Measurements from ENCODE around the gene AUTS2. TPM values are rescaled to one million over a fixed set of nuclear protein-coding genes. Genes with fewer than 3 reads are reported as not detected.

The AUTS2 gene
- total RNA-seq, 1 experiment from 2014 or later: 50.0 TPM

DNA sequence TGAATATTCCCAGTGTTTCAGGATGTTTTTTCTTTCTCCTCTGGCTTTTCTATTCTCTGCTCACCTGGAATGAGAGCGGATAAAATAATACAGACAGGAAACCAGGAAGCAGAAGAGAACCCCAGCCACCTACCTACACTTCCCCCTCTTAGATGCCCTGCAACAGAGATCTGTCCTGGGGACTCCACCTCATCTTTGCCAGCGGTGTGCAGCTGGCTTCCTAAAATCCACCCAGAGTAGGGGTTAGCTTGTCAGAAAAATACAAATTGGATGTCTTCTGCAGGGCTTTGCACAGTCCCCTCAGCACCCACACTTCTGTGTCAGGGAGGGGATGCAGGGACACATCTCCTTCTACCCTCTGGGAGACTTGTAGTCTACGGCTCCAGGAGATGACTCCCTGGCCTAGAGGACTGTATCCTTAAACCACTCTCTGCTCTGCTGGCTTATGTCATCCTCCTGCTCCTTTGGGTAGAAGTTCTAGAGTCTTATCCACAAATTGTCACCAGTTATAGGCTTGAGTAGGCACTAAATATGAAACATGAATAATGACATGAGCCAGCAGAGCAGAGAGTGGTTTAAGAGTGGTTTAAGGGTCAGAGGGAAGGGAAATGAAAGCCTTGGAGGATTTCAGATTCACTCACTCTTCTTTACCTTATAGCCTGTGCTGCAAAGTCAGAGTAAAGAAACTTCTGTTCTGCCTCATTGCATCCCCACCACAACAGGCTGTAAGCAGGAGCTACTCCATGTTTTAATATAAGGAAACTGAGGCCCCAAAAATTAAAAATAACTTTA is 749.4 kb downstream of the AUTS2 start:
- no peak overlapping the region for H3K4me3 Mint-ChIP-seq
- H3K27ac Mint-ChIP-seq: no peak overlapping the region
- ChIA-PET POLR2A (no interaction called here), CTCF (no interaction called here)
- ATAC-seq (no peak), DNase-seq (ENCODE audit: low spot score) (no peak)
- H3K4me1 Mint-ChIP-seq: no peaks in the 10 kb centered on the region
- H3K36me3 Mint-ChIP-seq: no peaks in the 10 kb centered on the region
- H3K27me3 Mint-ChIP-seq (ENCODE audit: low read depth): no peaks in the 10 kb centered on the region
- no peaks in the 10 kb centered on the region for H3K9me3 Mint-ChIP-seq
- TF ChIP-seq, protein P1, sequence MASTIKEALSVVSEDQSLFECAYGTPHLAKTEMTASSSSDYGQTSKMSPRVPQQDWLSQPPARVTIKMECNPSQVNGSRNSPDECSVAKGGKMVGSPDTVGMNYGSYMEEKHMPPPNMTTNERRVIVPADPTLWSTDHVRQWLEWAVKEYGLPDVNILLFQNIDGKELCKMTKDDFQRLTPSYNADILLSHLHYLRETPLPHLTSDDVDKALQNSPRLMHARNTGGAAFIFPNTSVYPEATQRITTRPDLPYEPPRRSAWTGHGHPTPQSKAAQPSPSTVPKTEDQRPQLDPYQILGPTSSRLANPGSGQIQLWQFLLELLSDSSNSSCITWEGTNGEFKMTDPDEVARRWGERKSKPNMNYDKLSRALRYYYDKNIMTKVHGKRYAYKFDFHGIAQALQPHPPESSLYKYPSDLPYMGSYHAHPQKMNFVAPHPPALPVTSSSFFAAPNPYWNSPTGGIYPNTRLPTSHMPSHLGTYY (CRISPR knock-in tag; IDR thresholded peaks at IDR 0.05): no peak

DNA sequence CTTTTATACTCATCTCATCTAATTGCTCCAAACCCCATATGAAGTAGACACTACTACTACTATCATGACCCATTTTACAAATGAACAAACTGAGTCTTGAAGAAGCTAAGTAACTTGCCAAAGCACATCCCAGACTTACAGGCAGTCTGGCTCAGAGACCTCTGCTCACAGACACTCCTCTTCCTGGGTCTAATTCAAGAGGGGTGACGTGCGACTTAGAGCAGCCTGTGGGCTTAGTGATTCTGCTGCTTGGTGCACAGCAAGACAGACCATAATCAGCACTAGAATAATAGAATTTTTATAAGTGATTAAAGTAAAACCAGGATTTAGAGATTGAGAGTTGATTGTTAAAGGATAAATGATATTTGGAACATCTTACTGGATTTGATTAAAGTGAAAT is 750.8 kb downstream of the AUTS2 start:
- Mint-ChIP-seq H3K4me1 (no peaks in the 10 kb centered on the region), H3K36me3 (no peaks in the 10 kb centered on the region), H3K9me3 (no peaks in the 10 kb centered on the region), H3K27me3 (ENCODE audit: low read depth) (no peaks in the 10 kb centered on the region), H3K27ac (no peak overlapping the region), H3K4me3 (no peak overlapping the region)
- no peak for DNase-seq (ENCODE audit: low spot score)
- CTCF ChIA-PET: no interaction called here
- TF ChIP-seq FOXK1 (CRISPR knock-in tag; IDR thresholded peaks at IDR 0.05) (no peak), FOXP1 (CRISPR knock-in tag; IDR thresholded peaks at IDR 0.05; ENCODE audit: borderline replicate concordance) (no peak), HMGA2 (CRISPR knock-in tag; IDR thresholded peaks at IDR 0.05) (no peak)
- POLR2A ChIA-PET: no interaction called here
- no peak for ATAC-seq

DNA sequence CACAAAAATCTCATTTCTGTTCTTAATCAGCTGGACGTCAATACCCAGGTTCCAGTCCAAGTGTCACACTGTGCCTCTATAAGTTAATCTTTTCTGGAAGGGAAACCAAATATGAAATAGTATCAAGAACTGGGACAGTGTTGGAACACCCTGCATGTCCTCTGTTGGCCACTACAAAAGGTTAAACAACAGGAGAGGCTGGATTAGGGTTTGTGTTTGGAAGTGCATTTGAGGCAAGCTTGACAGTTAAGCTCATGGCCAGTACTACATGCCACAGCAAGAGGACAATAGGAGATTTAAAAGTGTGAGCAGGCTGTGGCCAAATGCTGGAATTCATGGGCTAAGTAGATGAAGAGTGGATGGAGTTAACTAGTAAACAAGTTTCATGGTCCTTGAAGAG is 751.5 kb downstream of the AUTS2 start:
- no peak for ATAC-seq
- Mint-ChIP-seq H3K4me1 (no peaks in the 10 kb centered on the region; the same call in 1 of the 2 replicates), H3K27ac (no peak overlapping the region), H3K9me3 (no peaks in the 10 kb centered on the region), H3K4me3 (no peak overlapping the region), H3K36me3 (no peaks in the 10 kb centered on the region), H3K27me3 (ENCODE audit: low read depth) (no peaks in the 10 kb centered on the region)
- DNase-seq (ENCODE audit: low spot score): no peak
- ChIA-PET CTCF (interaction anchor here (0.7 kb wide), 1 partner anchor 270 kb away, joined by 3 read pairs; no protein-coding TSS in a partner anchor), POLR2A (no interaction called here)
- TF ChIP-seq, protein P2, sequence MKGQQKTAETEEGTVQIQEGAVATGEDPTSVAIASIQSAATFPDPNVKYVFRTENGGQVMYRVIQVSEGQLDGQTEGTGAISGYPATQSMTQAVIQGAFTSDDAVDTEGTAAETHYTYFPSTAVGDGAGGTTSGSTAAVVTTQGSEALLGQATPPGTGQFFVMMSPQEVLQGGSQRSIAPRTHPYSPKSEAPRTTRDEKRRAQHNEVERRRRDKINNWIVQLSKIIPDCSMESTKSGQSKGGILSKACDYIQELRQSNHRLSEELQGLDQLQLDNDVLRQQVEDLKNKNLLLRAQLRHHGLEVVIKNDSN (CRISPR knock-in tag; IDR thresholded peaks at IDR 0.05): no peak
- TF ChIP-seq FOXJ3 (CRISPR knock-in tag; IDR thresholded peaks at IDR 0.05; ENCODE audit: borderline replicate concordance): no peak
- TF ChIP-seq NR3C1 (CRISPR knock-in tag; conservative IDR thresholded peaks at IDR 0.05; ENCODE audit: low read depth): no peak
- TF ChIP-seq NR1H2 (CRISPR knock-in tag; IDR thresholded peaks at IDR 0.05): no peak
- no peak for TF ChIP-seq GABPB1 (CRISPR knock-in tag; IDR thresholded peaks at IDR 0.05)
- TF ChIP-seq FOXK1 (CRISPR knock-in tag; IDR thresholded peaks at IDR 0.05): no peak
- no peak for TF ChIP-seq GTF2I (CRISPR knock-in tag; conservative IDR thresholded peaks at IDR 0.05)

DNA sequence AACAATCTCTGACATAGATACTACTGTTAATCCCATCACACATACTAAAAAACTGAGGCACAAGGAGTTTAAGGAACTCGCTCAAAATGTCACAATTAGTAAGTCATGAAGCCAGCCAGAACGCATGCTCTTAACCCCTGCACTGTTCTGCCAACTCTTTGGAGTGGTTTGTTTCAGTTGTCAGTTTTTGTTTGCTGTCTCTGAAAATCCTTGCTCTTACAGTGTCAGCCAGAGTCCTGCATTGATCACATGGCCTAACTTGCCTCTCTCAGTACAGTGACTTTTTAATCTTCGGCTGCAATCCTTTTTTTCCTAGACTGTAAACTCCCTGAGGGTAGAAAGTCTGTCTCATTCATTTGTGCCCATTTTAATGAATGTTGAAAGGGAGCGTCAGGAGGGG is 753.8 kb downstream of the AUTS2 start:
- no peak overlapping the region for H3K4me3 Mint-ChIP-seq
- no peak overlapping the region for H3K27ac Mint-ChIP-seq
- DNase-seq (ENCODE audit: low spot score): no peak
- peaks cover 13% of the 10 kb centered on the region for H3K4me1 Mint-ChIP-seq
- no peak for ATAC-seq
- no peaks in the 10 kb centered on the region for H3K36me3 Mint-ChIP-seq
- no peaks in the 10 kb centered on the region; the same call in 1 of the 2 replicates for H3K27me3 Mint-ChIP-seq (ENCODE audit: low read depth)
- ChIA-PET CTCF (no interaction called here), POLR2A (no interaction called here)
- TF ChIP-seq ZNF121 (CRISPR knock-in tag; IDR thresholded peaks at IDR 0.05) (no peak), OVOL2 (CRISPR knock-in tag; IDR thresholded peaks at IDR 0.05; ENCODE audit: borderline replicate concordance) (no peak), ZBTB21 (CRISPR knock-in tag; IDR thresholded peaks at IDR 0.05; ENCODE audit: borderline replicate concordance) (no peak), ZNF138 (CRISPR knock-in tag; conservative IDR thresholded peaks at IDR 0.05) (no peak)
- TF ChIP-seq, protein P3, sequence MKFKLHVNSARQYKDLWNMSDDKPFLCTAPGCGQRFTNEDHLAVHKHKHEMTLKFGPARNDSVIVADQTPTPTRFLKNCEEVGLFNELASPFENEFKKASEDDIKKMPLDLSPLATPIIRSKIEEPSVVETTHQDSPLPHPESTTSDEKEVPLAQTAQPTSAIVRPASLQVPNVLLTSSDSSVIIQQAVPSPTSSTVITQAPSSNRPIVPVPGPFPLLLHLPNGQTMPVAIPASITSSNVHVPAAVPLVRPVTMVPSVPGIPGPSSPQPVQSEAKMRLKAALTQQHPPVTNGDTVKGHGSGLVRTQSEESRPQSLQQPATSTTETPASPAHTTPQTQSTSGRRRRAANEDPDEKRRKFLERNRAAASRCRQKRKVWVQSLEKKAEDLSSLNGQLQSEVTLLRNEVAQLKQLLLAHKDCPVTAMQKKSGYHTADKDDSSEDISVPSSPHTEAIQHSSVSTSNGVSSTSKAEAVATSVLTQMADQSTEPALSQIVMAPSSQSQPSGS (CRISPR knock-in tag; IDR thresholded peaks at IDR 0.05; ENCODE audit: borderline replicate concordance, low read depth): no peak
- H3K9me3 Mint-ChIP-seq: no peaks in the 10 kb centered on the region
